ENCODE measurements around the gene KLHDC2. TPM values are rescaled to one million over a fixed set of nuclear protein-coding genes. Genes with fewer than 3 reads are reported as not detected.

KLHDC2 gene
- total and polyA plus RNA-seq, 2 of the 8 experiments (the other 6 are each of a cell fraction or from before 2014, with no cell fraction given), result 32.9 to 43.4 TPM

- peak; percentile 25; the same call in 1 of the 2 replicates for TF ChIP-seq RBBP5 (IDR thresholded peaks at IDR 0.05; ENCODE audit: borderline replicate concordance, low read depth, low read length)
- TF ChIP-seq ATF3 (IDR thresholded peaks at IDR 0.05; ENCODE audit: insufficient read depth, low read depth, low read length), result no peak
- no peak for TF ChIP-seq NRF1 (IDR thresholded peaks at IDR 0.05; ENCODE audit: low read depth, low read length)
- TF ChIP-seq RXRA (IDR thresholded peaks at IDR 0.05; ENCODE audit: insufficient read depth, low read depth, low read length), result no peak
- no peak for TF ChIP-seq HDAC2 (IDR thresholded peaks at IDR 0.05; ENCODE audit: borderline replicate concordance in 1 of 2, low read depth in 2 of 2, low read length in 2 of 2)
- peak; percentile 48 to 52; a peak in 1 of 4 replicates for TF ChIP-seq SIN3A (conservative IDR thresholded peaks at IDR 0.05 in 1 of 2, IDR thresholded peaks at IDR 0.05 in 1 of 2; ENCODE audit: low read depth in 1 of 2, low read length in 2 of 2)
- peak; percentile 66 for TF ChIP-seq KDM4A (IDR thresholded peaks at IDR 0.05; ENCODE audit: low read depth, low read length, severe bottlenecking)
- TF ChIP-seq, protein P1, sequence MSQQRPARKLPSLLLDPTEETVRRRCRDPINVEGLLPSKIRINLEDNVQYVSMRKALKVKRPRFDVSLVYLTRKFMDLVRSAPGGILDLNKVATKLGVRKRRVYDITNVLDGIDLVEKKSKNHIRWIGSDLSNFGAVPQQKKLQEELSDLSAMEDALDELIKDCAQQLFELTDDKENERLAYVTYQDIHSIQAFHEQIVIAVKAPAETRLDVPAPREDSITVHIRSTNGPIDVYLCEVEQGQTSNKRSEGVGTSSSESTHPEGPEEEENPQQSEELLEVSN (IDR thresholded peaks at IDR 0.05), result peak; percentile 39; the same call in 1 of the 2 replicates
- TF ChIP-seq SUZ12 (IDR thresholded peaks at IDR 0.05; ENCODE audit: low read length), result no peak
- no peak for TF ChIP-seq RFX5 (IDR thresholded peaks at IDR 0.05; ENCODE audit: borderline replicate concordance, low read depth, low read length)
- peak; percentile 83 for TF ChIP-seq PHF8 (conservative IDR thresholded peaks at IDR 0.05; ENCODE audit: low read depth, low read length)
- TF ChIP-seq TCF12 (IDR thresholded peaks at IDR 0.05; ENCODE audit: low read depth, low read length), result no peak
- TF ChIP-seq YY1 (IDR thresholded peaks at IDR 0.05; ENCODE audit: low read depth, low read length), result peak; percentile 91
- no peak for TF ChIP-seq NANOG (IDR thresholded peaks at IDR 0.05; ENCODE audit: insufficient read depth, low read depth, low read length, poor library complexity, severe bottlenecking)
- TF ChIP-seq POLR2A (IDR thresholded peaks at IDR 0.05; ENCODE audit: control extremely low read depth in 1 of 2, low read depth in 2 of 2, low read length in 2 of 2), result peak; percentile 16 to 86; a peak in 1 of 3 replicates
- TF ChIP-seq POLR2AphosphoS5 (IDR thresholded peaks at IDR 0.05; ENCODE audit: low read depth, low read length), result peak; percentile 38
- TF ChIP-seq SP2 (IDR thresholded peaks at IDR 0.05; ENCODE audit: low read length), result no peak
- TF ChIP-seq BCL11A (IDR thresholded peaks at IDR 0.05; ENCODE audit: low read depth in 2 of 2, low read length in 2 of 2), result no peak
- peak; percentile 83 for TF ChIP-seq ASH2L (IDR thresholded peaks at IDR 0.05; ENCODE audit: low read length)
- no peak for TF ChIP-seq CEBPB (IDR thresholded peaks at IDR 0.05; ENCODE audit: low read depth, low read length)
- TF ChIP-seq CHD2 (IDR thresholded peaks at IDR 0.05; ENCODE audit: low read length), result no peak
- TF ChIP-seq SRF (IDR thresholded peaks at IDR 0.05; ENCODE audit: low read depth, low read length), result no peak; the same call in 1 of the 2 replicates
- no peak for TF ChIP-seq JUN (IDR thresholded peaks at IDR 0.05; ENCODE audit: low read depth, low read length)
Observed at GRCh38 chr14:49768301-49769121, 558 bp downstream of the KLHDC2 start (continued).

Measured in H1 (cell line).